NCI-H2107 treated with DMSO at 0.1 percent for 48 hours (cell line): ENCODE data around the gene PKD1L1.
A peak's percentile ranks its signal among the peaks of the same experiment; 100 is the strongest.
"Not testable (repeated sequence)": the region's sequence is repeated elsewhere in the genome, so short reads cannot be mapped to it uniquely, and the experiment has no call there.

Experiments
- DNase-seq: peaks from one replicate; lab custom pipeline; 2025; ENCODE audit not compliant: unreplicated experiment; lab: John Stamatoyannopoulos, UW

PKD1L1 gene

DNA sequence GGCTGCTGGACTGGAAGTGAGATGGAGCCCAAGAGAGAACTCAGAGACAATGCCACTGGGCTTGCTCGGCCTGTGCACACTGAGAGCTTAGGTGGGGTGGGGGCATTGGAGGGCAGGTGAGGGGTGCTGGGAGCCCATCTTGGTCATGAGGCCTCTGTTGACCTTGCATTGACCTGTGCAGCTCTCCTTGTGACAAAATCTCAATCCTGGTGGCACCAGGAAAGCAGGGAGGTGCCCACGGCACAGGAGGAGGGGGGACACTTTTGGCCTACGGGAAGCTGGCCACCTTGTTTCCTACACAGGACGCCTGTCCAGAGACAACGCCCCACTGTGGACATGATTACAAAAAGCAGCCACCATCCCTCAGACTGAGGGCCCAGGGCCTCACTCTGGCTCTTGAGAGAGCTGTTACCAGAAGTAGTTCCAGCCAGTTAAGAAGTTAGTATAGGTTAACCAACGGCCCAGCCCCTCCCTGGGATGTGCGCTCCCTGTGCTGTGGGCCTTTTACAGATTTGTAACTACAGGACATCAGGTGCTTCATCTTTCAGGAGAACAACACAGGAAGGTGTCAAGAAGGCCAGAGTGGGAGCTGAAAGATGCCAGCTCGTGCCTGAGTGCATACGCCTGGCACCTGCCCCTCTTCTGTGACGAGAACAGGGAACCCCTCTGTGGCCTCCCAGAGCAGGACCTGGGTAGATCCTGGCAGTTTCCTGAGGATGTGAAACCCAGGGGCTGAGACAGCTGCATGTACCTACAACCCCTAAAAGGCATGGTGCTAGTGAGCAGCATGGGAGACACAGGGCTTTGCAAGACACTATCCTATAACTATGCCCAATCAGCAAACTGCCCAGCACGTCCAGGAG is 10.3 kb downstream of the PKD1L1 start:
- DNase-seq, result no peak

DNA sequence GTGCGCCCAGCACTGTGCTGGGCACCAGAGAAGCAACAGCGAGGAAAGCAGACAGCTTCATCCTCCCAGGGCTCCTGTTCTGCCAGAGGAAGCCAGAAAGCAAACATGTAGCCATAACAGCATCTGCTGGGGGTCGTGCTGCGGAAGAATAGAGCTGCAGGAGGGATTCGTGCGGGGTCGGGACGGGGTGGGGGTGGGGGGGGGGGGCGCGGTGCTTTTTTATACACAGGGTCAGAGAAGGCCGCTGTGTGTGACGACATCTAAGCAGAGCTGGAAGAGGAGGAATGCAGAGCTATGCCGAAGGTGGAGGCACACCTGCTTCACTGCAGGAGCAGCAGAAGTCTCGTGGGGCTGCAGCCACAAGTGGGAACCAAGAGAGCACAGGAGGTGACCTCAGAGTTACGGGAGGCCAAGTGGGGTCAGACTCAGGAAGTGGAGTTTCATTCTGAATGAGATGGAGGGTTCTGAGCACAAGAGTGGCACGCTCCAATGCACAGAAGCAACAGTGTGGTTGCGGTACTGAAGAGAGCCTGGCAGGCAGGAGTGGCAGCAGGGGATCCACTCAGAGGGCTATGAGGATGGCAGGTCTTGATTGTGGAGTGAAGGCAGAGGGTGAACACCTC is 11.1 kb downstream of the PKD1L1 start:
- peak; percentile 30 for DNase-seq

DNA sequence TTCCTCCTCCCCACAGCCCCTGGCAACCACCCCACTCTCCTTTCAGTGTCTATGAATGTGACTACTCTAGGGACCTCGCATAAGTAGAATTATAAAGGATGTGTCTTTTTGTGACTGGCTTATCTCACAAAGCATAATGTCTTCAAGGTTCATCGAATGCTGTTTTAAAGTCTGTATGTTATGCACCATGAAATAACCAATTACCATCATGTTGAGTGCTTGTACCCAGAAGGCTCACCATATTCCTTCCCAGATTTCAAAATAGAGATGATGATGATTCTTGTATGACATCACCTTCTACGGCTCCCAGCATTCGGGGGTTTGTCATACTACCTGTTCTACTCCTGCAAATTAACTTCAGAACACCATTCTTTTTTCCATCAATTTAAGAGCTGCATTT is 11.9 kb downstream of the PKD1L1 start:
- DNase-seq, result no peak

DNA sequence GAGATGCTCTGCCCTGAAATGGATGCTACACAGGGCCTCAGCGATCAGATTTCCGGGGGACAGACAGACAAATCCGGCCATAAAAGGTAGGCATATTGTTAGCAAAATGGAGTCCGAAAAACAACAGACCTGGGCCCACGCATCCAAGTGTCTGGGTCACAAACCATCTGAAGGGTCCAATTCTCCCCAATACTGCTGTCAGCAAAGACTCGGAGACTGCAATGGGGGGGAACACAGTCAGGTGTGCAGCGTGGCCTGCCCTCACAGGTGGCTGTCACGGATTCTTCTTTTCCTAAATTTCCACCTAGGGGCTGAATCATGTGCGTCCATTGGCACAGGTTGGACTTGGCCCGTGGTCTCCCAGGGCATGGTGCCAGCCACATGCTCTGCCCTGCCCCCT is 12.9 kb downstream of the PKD1L1 start:
- no peak for DNase-seq

DNA sequence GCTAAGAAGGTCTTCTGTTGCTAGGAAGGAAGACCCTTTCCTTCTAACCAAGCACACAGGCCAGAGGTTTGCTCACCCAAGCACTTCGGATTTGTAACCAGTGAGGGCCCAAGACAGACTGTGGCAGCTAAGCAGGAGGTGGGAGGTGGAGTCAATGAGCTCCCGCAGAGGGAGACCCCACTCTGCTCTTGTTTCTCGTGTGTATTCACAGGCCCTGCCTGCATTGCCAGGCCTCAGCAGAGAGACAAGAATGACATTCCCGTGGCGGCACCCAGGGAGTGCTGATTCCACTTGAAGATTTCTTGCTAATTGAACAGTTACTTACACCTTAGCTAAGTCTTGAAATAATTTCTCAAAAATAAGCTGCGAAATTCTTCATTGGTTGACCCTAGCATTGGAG is 13.4 kb downstream of the PKD1L1 start:
- no peak for DNase-seq

DNA sequence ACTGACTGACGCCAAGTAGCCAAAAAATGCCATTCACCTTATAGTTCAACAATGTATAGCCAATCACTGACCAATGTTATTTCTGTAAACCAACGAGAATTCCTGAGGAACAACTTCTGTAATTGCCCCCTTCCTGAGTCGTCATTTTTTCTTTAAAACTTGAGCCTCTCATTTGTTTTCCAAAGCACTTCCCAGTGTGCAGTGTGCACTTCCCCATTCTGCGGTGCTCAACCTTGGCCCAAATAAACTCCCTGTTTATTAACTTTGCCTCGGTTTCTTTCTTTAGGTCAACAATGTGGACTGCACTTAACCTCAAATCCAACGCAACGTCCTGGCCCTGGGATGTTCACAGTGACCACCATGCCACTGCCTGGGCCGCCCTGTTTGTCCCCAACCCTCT is 15.1 kb downstream of the PKD1L1 start:
- no peak for DNase-seq

DNA sequence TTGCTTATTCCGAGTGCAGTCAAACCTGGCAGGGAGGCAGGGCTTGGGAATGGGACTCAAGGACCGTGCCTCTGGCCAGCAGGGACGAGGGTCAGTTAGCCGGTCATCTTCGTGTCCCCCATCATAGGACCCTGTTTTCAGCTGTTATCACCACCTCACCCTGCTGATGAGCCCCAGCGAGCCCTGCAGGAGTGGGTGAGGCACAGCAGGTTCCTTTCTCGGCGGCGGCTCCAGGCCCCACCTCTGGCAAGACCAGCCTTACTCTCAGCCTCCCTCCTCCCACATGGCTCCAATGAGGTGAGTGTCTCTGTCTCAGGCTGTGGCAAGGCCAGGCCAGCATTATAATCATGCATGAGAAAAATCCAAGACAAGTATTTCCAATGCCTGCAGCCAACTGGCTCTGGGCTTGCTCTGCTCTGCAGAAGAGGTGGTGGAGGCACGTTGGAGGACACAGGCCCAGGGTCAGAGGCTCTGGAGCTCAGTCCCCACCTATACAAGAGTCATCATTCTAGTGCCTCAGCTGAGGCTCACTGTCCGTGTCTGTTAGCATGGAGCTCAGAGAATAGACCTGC is 15.7 kb downstream of the PKD1L1 start:
- no peak for DNase-seq

DNA sequence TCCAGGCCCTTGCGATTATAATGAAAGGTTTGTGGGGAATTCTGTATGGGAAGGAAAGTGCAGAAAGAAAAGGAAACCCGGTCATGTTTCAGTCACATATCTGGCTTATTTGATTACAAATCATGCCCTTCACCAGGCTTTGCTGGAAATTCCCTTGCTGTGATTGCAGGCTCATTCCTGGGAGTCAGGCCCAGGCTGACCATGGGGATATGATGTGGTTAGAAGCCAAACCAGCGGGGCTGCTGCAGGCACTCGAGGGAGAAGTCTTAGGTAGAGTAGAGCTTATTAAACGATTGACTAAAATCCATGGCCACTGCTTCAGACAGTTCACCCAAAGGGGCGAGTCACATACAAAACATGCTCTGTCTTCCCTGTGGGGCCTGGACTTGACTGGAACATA is 16.2 kb downstream of the PKD1L1 start:
- DNase-seq, result no peak

DNA sequence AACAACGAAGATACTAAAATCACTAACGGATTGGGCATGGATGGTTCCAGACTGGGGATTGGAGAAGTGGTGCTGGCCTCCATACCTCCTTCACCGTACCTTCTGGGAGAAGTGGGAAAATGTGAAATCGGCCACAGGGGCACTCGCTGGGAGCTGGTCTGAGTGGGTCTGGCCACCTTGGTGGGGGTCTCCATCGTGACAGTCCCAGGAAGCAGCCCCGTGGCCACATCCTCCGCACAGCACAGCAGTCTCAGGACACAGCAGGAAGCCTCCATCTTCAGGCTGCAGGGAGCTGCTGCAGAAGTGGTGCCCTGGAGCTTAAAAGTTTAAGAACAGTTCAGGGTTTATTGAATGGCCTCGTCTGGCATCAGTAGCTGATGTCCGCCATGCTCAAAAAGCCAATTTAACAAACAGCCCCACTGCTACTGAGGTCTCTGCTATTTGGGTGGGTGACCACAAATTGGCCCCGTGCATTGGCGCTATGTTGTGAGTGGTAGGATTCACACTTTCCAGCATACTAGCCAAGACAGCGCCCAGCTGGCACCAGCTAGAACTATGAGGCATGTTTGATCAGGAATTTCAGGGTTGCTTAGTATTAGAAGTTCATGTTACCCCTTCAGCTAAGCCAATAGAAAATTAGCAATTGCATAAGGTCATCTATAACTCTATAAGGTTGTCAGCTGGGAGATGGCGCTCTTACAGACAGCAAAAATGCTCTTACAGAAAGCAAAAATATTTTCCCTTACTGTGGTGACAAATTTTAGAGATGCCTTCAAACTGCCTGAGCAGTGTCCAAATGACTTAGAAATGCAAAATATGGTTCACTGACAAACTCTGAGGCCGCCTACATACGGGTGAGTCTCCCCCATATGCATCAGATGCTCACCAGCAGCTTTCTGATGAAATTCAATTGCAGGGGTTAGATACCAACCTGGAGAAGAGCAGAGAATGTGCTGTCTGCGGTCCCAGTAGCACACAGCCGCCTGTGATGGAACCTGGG is 17.0 kb downstream of the PKD1L1 start:
- no peak for DNase-seq

DNA sequence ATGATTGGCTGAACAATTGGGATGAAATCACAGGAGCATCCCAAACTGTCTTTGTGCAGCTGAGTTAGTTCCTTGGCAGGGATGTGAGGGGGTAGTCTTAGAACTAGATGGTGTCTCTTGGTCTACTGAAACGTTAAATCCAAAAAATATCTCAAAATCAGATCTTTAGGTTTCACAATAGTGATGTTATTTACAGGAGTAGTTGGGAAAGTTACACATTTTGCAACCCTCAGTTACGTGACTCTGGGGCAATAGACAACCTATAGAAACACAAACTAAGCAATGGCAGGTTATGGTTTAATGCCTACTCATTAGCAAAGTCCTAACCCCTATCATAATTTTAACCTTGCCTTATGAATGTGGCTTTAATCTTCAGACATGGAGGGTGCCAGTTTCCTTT is 24.0 kb downstream of the PKD1L1 start:
- no peak for DNase-seq

DNA sequence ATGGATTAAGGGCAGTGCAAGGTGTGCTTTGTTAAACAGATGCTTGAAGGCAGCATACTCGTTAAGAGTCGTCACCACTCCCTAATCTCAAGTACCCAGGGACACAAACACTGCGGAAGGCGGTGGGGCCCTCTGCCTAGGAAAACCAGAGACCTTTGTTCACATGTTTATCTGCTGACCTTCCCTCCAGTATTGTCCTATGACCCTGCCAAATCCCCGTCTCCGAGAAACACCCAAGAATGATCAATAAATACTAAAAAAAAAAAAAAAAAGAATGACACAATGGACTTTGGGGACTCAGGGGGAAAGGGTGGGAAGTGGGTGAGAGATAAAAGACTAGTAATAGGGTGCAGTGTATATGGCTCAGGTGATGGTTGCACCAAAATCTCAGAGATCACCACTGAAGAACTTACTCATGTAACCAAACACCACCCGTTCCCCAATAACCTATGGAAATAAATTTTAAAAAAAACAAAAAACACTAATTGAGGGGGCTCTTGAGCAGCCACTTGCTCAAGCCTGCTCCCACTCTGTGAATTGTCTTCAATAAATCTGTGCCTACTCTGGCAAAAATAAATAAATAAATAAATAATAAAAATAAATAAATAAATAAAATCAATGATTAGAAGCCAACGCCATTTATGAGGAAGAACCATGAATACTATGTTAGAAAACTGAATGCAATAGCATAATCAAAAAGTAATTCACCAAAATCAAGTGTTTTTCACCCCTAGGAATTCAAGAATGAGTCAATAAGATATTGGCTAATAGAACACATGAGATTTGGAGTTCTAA is 25.0 kb downstream of the PKD1L1 start:
- DNase-seq, result not testable (repeated sequence)

DNA sequence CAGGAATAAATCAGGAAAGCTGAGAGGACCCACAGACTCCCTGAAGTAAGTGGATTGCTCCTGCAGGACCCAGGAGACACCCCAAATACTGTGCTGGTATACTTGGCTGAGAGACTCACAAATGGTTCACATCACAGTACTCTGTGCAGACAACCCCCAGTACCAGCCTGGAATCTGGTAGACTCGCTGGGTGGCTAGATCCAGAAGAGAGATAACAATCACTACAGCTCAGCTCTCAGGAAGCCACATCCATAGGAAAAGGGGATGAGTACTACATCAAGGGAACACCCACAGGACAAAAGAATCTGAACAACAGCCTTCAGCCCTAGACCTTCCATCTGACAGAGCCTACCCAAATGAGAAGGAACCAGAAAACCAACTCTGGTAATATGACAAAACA is 31.8 kb downstream of the PKD1L1 start:
- not testable (repeated sequence) for DNase-seq

DNA sequence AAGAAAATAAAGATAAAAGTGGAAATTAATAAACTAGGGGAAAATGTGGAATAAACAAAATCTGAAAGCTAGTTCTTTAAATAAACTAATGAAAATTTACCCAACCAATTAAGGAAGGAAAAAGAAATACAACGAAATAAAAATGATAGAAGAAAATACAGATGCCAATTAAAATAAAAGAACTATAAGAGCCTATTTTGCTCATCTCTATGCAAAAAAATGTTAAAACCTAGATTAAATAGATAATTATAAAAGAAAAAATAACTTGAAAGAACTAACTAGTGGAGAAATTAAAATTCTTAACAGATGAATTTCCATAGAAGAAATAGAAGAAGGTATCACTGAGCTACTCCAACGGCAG is 32.7 kb downstream of the PKD1L1 start:
- no peak for DNase-seq

DNA sequence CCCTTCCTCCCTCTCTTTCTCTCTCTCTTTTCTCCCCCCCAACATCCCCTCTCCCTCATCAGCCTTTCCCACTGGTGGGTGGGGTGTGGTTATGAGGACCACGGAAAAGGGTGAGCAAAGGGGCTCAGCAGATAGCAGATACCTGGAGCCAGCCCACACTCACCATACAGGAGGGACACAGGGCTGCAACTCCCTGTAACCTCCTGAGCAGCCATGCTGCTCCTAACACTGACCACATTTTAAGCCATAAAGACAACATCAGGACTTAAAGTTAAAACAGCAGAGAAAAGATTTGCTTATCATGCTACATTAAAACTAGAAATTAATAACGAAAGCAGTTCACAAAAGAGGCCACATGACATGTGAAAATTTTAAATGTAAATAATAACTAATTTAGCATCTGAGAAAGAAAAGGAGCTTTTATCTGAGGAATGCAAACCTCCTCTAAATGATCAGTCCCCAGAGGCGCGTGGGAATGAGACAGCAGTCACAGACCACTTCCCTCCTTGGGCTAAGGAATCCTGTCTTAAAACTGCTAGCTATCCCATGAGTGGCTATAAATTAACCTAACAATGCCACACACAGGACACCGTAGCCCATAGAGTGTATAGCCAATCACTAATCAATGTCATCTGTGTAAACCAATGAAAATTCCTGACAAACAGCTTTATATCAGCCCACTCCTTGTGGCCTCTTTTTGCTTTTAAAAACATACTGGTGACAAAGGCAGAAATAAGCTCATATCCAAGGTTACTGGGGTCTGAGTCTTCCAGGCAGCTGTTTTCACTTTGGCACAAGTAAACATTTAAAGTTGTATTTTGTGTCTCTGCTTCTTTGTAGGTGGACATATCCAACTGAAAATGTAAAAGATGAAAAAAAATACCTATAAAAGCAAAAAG is 33.3 kb downstream of the PKD1L1 start:
- DNase-seq, result no peak

DNA sequence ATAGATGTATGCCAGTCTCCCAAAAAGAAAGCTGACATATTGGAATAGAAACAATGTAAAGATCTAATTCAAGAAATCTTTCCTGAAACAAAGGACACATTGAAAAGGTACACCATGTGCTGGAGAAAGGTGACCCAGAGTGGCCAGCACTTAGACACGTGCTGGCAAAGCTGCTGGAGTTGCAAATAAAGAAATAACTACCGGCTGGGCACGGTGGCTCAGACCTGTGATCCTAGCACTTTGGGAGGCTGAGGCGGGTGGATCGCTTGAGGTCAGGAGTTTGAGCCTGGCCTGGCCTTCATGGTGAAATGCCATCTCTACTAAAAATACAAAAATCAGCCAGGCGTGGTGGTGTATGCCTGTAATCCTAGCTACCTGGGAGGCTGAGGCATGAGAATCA is 35.9 kb downstream of the PKD1L1 start:
- no peak for DNase-seq

DNA sequence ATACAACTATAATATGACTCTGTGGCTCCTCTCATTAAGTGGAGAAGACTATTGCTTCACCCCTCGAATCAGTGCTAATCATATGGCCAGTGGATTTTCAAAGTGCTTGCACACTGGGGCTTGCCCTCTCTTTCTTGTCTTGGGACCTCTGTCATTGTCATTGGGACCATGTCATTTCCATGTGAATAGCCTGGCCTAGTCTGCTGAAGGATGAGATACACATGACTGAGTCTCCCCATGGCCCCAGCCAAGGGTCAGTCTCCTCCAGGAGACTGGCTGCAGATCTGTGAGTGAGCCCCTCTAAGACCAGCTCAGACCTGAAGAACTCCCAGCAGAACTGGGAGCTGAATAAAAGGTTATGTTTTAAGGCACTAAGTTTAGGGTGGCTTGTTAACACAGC is 39.5 kb downstream of the PKD1L1 start:
- DNase-seq, result no peak

DNA sequence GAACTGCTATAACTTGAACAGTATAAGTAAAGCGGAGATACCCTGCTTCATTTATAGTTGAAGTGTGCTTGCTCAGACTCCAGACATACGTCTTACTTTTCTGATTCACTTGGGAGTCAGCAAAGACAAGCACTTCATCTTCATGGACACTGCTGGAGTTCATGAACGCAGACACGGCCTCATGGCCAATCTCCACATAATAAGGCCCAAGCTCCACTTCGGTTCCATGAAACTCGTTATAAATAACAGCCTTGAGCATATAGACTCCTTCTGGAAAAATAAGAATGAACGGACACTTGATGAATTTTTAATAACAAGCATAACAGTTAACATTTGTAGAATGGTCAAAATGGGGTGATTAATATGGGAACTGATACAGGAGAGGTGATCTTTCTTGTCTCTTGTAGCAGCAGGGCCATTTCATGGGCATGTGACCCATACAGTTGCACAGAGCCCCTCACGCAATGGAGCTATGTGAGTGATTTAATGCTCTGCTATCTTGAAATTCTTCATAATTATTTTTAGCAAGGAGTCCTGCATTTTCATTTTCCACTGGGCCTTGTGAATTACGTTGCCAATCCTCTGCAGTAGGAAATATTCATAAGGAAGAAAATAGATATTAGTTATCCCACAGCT is 40.2 kb downstream of the PKD1L1 start:
- DNase-seq, result no peak

DNA sequence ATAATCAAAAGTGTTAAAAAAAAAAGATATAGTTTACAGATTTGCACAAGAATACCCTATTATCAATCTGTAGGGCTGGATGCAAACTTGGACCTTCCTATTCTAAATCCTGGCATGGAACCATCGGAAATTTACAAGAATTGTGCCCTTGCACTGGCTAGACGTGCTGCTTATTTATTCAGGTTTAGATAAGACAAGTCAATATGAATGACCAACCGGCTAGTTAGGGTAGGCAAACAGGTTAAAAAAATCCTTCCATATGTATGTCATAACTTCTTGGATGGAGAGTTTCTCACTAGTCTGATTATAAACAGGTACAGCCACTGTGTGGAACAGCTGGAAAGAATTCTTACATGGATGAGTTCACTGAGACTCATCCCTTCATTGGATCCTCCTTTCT is 41.4 kb downstream of the PKD1L1 start:
- no peak for DNase-seq
